HepG2 (cell line): ENCODE data around the gene CD3G. TPM values are rescaled to one million over a fixed set of nuclear protein-coding genes. Genes with fewer than 3 reads are reported as not detected.

Experiments
- ATAC-seq: fragments of 200-7000 bp; cut with Tn5 transposase; 3 replicates; pipeline ENCODE4 v1.9.1; 2020; ENCODE audit warnings: mild to moderate bottlenecking, moderate library complexity
- BruUV-seq: library from RNA; stranded (reverse); fragments of 400-500 nt; replicated peaks from 2 replicates; lab custom pipeline; 2021; lab: Mats Ljungman, UMichigan
- CTCF ChIA-PET: fragments of 300-600 bp; formaldehyde crosslinking; extraction: SDS; loops from one replicate; lab custom pipeline; 2021; ENCODE audit warnings: low total read pairs, inconsistent platforms, low intra/inter-chr PET ratio; lab: Yijun Ruan, JAX
- POLR2A ChIA-PET: fragments of 350-600 bp; sonication (Branson Sonifier 250); formaldehyde crosslinking; loops from one replicate; lab custom pipeline; 2020; ENCODE audit warnings: antibody characterized with exemption, inconsistent platforms; lab: Yijun Ruan, JAX
- DNase-seq: peaks from one replicate; pipeline ENCODE4 v3.0.0-alpha.2; 2015; ENCODE audit warnings: low spot score
- FAIRE-seq: peaks from 3 replicates; lab custom pipeline; 2011; peaks lifted over from hg19 to GRCh38; lab: Jason Lieb, UNC
- H2AFZ ChIP-seq: one replicate; pipeline ENCODE4 v1.6.1; 2011; ENCODE audit warnings: low read length, inconsistent platforms
- H3K27ac ChIP-seq: fragments of 300-600 bp; 3 replicates; pipeline ENCODE4 v1.8.0; 2011; ENCODE audit warnings: mixed run types, mild to moderate bottlenecking, mixed read lengths, low read length, inconsistent platforms; ENCODE audit not compliant: insufficient read depth; ENCODE audit errors: extremely low read length
- H3K27me3 ChIP-seq, 2 experiments: fragments of 200-600 bp in 1 of 2; 2 replicates in 1 of 2; 3 replicates in 1 of 2; pipeline versions ENCODE4 v1.6.0 to v1.8.0; 2011; ENCODE audit warnings: low read length in 2 of 2, mild to moderate bottlenecking in 2 of 2, moderate library complexity in 2 of 2, inconsistent platforms in 1 of 2; ENCODE audit not compliant: insufficient read depth in 2 of 2, control insufficient read depth in 1 of 2
- H3K36me3 ChIP-seq, 2 experiments: fragments of 200-600 bp in 1 of 2; replicated peaks in 1 of 2; 2 replicates in 1 of 2; 3 replicates in 1 of 2; pipeline versions ENCODE4 v1.5.1 to v1.8.0; 2011; ENCODE audit warnings: low read length in 2 of 2, inconsistent platforms in 1 of 2; ENCODE audit not compliant: insufficient read depth in 2 of 2, control insufficient read depth in 1 of 2
- H3K4me1 ChIP-seq: 2 replicates; pipeline ENCODE4 v1.5.1; 2012; ENCODE audit warnings: low read length, inconsistent platforms; ENCODE audit not compliant: insufficient read depth
- H3K4me2 ChIP-seq: 2 replicates; pipeline ENCODE4 v1.6.0; 2011; ENCODE audit warnings: low read depth, low read length, inconsistent platforms
- H3K4me3 ChIP-seq, 3 experiments: fragments of 200-600 bp in 1 of 3; sonication (generic), shearing (Covaris generic) in 1 of 3; replicated peaks in 1 of 3; 2 replicates each; pipeline ENCODE4 v1.5.1; 2011 to 2016; ENCODE audit warnings: low read length in 3 of 3, inconsistent platforms in 2 of 3, low read depth in 2 of 3, mild to moderate bottlenecking in 2 of 3, control low read depth in 1 of 3, mixed read lengths in 1 of 3; ENCODE audit not compliant: insufficient read depth in 1 of 3
- H3K79me2 ChIP-seq: one replicate; pipeline ENCODE4 v1.6.1; 2011; ENCODE audit warnings: low read length, inconsistent platforms; ENCODE audit not compliant: insufficient read depth
- H3K9ac ChIP-seq: 2 replicates; pipeline ENCODE4 v1.6.0; 2011; ENCODE audit warnings: mild to moderate bottlenecking, low read depth, low read length, inconsistent platforms; ENCODE audit not compliant: insufficient read depth
- H3K9me3 ChIP-seq: 2 replicates; pipeline ENCODE4 v1.5.1; 2012; ENCODE audit warnings: mild to moderate bottlenecking, low read length
- H4K20me1 ChIP-seq: 2 replicates; pipeline ENCODE4 v1.6.0; 2011; ENCODE audit warnings: inconsistent platforms, mild to moderate bottlenecking, low read length, moderate library complexity; ENCODE audit not compliant: insufficient read depth
- ATF7-NPFF ChIP-seq: sonication (generic); formaldehyde crosslinking; IDR thresholded peaks from 2 replicates; pipeline ENCODE4 v1.8.1; 2023; ENCODE audit warnings: mild to moderate bottlenecking, low read depth, missing genetic modification reagents, moderate library complexity
- CEBPG ChIP-seq: IDR thresholded peaks from 2 replicates; pipeline ENCODE4 v1.6.1; 2016
- HDAC6 ChIP-seq: fragments of 200-600 bp; sonication (generic); IDR thresholded peaks from 2 replicates; pipeline ENCODE4 v1.7.0; 2017; ENCODE audit warnings: mild to moderate bottlenecking, antibody characterized with exemption, low read length, low read depth
- RBM39 ChIP-seq: fragments of 200-400 bp; formaldehyde crosslinking; IDR thresholded peaks from one replicate; pipeline ENCODE4 v1.6.1; 2018; ENCODE audit warnings: antibody characterized with exemption, mild to moderate bottlenecking, low read depth, low read length; ENCODE audit not compliant: poor library complexity, severe bottlenecking
- TGIF2 ChIP-seq: IDR thresholded peaks from 2 replicates; pipeline ENCODE4 v1.6.1; 2016; ENCODE audit warnings: control low read depth, missing compliant biosample characterization
- U2AF1 ChIP-seq: fragments of 200-400 bp; formaldehyde crosslinking; optimal IDR thresholded peaks from 2 replicates; pipeline ENCODE3; 2017; ENCODE audit warnings: mild to moderate bottlenecking, low read depth, low read length
- ZNF382 ChIP-seq: sonication (generic); formaldehyde crosslinking; IDR thresholded peaks from 2 replicates; pipeline ENCODE4 v1.5.0; 2020; ENCODE audit warnings: missing genetic modification reagents, mild to moderate bottlenecking, borderline replicate concordance
- ZNF552 ChIP-seq: sonication (generic); formaldehyde crosslinking; IDR thresholded peaks from 2 replicates; pipeline ENCODE4 v1.9.0; 2022; ENCODE audit warnings: missing genetic modification reagents, mild to moderate bottlenecking, borderline replicate concordance
- ZNF776 ChIP-seq: sonication (generic); formaldehyde crosslinking; IDR thresholded peaks from 2 replicates; pipeline ENCODE4 v1.4.0; 2020; ENCODE audit warnings: mild to moderate bottlenecking, missing genetic modification reagents
- WGBS: methylation state at CpG from one replicate; pipeline ENCODE4 v1.1.6; 2017; ENCODE audit warnings: low lambda C conversion rate; 5-methylcytosine and 5-hydroxymethylcytosine counted together
- in situ Hi-C: cut with HindIII; loops from 2 replicates; pipeline ENCODE4 v1.10.0; 2017; ENCODE audit warnings: low pct_unique_long_range_greater_than_20kb; ENCODE audit not compliant: extremely low pct_ligation_motif_present
- intact Hi-C: fragments of 100-400 bp; cut with micrococcal nuclease; formaldehyde crosslinking; loops from one replicate; pipeline ENCODE4 v1.10.0; 2022; ENCODE audit not compliant: unreplicated experiment
- polyA plus RNA-seq, 8 experiments: library from polyadenylated mRNA; depleted of rRNA in 3 of 8; stranded (reverse) in 7 of 8; unstranded in 1 of 8; fragments of >200 nt; fragmentation: Illumina TruSeq in 4 of 8; extraction: Trizol in 4 of 8; gene quantifications; 2 replicates each; pipeline versions ENCODE4 v1.2.1 to v1.2.3, GENCODE V29; 2011 to 2016; ENCODE audit warnings: low read depth in 4 of 8, missing spikeins in 1 of 8, mixed read lengths in 1 of 8; ENCODE audit not compliant: insufficient read depth in 1 of 8
- total RNA-seq, 5 experiments: library from RNA; depleted of rRNA; stranded (reverse); fragments of >200 nt; fragmentation: Illumina TruSeq; extraction: Trizol; gene quantifications; 2 replicates each; pipeline ENCODE4 v1.2.3, GENCODE V29; 2016; ENCODE audit warnings: low read depth in 1 of 5
- TF ChIP-seq, protein P1 (sequence below): IDR thresholded peaks from 2 replicates; pipeline ENCODE4 v1.6.1; 2018; ENCODE audit warnings: missing genetic modification reagents, mild to moderate bottlenecking, missing compliant biosample characterization
- TF ChIP-seq, protein P2 (sequence below): sonication (generic); formaldehyde crosslinking; IDR thresholded peaks from 2 replicates; pipeline ENCODE4 v1.4.0; 2020; ENCODE audit warnings: low read depth, mild to moderate bottlenecking, missing genetic modification reagents

The CD3G gene
- total and polyA plus RNA-seq, 2 of the 13 experiments (the other 11 are each of a cell fraction or from before 2014, with no cell fraction given), result not detected

DNA sequence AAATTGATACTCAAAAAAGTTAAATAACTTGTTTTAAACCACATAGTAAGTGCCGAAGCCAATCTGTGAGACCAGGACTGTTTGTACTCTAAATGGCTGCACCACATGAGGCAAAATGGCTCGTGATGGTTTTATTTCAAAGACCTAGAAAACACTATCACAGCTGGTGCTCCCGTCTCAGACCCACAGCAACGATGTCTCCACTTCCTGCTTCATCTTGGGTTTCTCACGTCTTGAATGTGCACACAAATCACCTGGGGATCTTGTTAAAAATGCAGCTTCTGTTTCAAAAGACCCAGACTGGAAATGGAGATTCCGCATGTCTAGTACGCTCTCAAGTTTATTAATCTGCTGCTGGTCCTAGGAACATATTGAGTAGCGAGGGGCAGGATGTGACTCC lies 38.4 kb upstream of the CD3G start:
- TF ChIP-seq ZNF552 (CRISPR knock-in tag) (no peak), ZNF382 (CRISPR knock-in tag) (no peak), ZNF776 (CRISPR knock-in tag) (no peak), HDAC6 (no peak), CEBPG (CRISPR knock-in tag) (no peak), ATF7-NPFF (CRISPR knock-in tag) (no peak), TGIF2 (CRISPR knock-in tag) (no peak), RBM39 (no peak), U2AF1 (no peak)
- TF ChIP-seq, protein P1, sequence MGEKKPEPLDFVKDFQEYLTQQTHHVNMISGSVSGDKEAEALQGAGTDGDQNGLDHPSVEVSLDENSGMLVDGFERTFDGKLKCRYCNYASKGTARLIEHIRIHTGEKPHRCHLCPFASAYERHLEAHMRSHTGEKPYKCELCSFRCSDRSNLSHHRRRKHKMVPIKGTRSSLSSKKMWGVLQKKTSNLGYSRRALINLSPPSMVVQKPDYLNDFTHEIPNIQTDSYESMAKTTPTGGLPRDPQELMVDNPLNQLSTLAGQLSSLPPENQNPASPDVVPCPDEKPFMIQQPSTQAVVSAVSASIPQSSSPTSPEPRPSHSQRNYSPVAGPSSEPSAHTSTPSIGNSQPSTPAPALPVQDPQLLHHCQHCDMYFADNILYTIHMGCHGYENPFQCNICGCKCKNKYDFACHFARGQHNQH (CRISPR knock-in tag), result no peak
- TF ChIP-seq, protein P2, sequence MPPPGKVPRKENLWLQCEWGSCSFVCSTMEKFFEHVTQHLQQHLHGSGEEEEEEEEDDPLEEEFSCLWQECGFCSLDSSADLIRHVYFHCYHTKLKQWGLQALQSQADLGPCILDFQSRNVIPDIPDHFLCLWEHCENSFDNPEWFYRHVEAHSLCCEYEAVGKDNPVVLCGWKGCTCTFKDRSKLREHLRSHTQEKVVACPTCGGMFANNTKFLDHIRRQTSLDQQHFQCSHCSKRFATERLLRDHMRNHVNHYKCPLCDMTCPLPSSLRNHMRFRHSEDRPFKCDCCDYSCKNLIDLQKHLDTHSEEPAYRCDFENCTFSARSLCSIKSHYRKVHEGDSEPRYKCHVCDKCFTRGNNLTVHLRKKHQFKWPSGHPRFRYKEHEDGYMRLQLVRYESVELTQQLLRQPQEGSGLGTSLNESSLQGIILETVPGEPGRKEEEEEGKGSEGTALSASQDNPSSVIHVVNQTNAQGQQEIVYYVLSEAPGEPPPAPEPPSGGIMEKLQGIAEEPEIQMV, result no peak
- TF ChIP-seq, all 625 proteins: peak for 0
- no peak for FAIRE-seq
- H3K79me2 ChIP-seq, result no peaks in the 10 kb centered on the region
- WGBS, result 43% methylated on average over 8 of the region's 8 CpGs
- no peak overlapping the region for H2AFZ ChIP-seq
- no peak overlapping the region for H3K9ac ChIP-seq
- H3K4me1 ChIP-seq, result no peaks in the 10 kb centered on the region
- BruUV-seq, result no TSS peak
- no peaks in the 10 kb centered on the region for H3K36me3 ChIP-seq
- H3K27ac ChIP-seq, result no peak overlapping the region
- no peak overlapping the region for H3K4me2 ChIP-seq
- no peak for DNase-seq
- H3K27me3 ChIP-seq, result peaks cover 0 to 36% of the 10 kb centered on the region in 2 experiments; a peak in 4 of 5 replicates
- POLR2A ChIA-PET, result no interaction called here
- no peak overlapping the region for H3K4me3 ChIP-seq
- in situ Hi-C loops (no loop called here), intact Hi-C loops (no loop called here)
- no peak for ATAC-seq
- H3K9me3 ChIP-seq, result no peaks in the 10 kb centered on the region
- no peaks in the 10 kb centered on the region for H4K20me1 ChIP-seq
- CTCF ChIA-PET, result no interaction called here
